SIG-M5 (cell line): ENCODE data around the gene MTAP.
A peak's percentile ranks its signal among the peaks of the same experiment; 100 is the strongest.

Experiments
- DNase-seq: peaks from one replicate; lab custom pipeline; 2025; lab: John Stamatoyannopoulos, UW

Gene MTAP

GRCh38 chr9:21969951-21970799, 167.7 kb downstream of the MTAP start:
- no peak for DNase-seq

GRCh38 chr9:21970800-21971640, 168.6 kb downstream of the MTAP start:
- DNase-seq: no peak

GRCh38 chr9:21972361-21972760, 169.9 kb downstream of the MTAP start:
- DNase-seq: no peak

- no peak for DNase-seq
Observed at GRCh38 chr9:21974343-21974721, 171.9 kb downstream of the MTAP start.

GRCh38 chr9:21974722-21975409, 172.4 kb downstream of the MTAP start:
- DNase-seq: no peak

- no peak for DNase-seq
Observed at GRCh38 chr9:21976334-21976875, 174.0 kb downstream of the MTAP start.

- DNase-seq: no peak
Observed at GRCh38 chr9:21982391-21982790, 180.0 kb downstream of the MTAP start.

- no peak for DNase-seq
Observed at GRCh38 chr9:21982861-21983560, 180.6 kb downstream of the MTAP start.

- DNase-seq: peak; percentile 1
Observed at GRCh38 chr9:21983561-21983935, 181.1 kb downstream of the MTAP start.

GRCh38 chr9:21984101-21984500, 181.7 kb downstream of the MTAP start:
- DNase-seq: no peak

GRCh38 chr9:21985964-21986667, 183.7 kb downstream of the MTAP start:
- no peak for DNase-seq
